SK-N-DZ (cell line): Measurements from ENCODE around the gene DCC.

Experiments
- DNase-seq: peaks from one replicate; pipeline ENCODE4 v3.0.0-alpha.2; 2015; ENCODE audit warnings: low spot score

DCC gene

DNA sequence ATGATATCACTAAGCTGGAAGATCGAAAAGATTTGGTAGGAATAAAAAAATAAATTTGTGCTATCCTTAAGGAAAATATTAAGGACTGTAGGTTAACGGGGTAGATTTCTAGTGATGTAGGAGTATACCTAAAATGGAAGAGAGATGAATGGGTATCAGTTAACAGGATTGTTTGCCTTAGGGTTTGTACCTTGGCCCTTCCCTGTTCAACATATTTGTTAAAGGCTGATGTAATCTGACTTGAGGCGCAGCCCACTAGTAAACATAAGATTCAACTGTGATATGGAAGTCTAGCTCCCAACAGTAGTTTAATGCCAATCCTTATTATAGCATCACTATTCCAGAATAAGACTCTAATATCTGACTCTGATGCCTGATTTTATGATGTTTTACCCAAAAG lies 685.2 kb downstream of the DCC start:
- DNase-seq: no peak

DNA sequence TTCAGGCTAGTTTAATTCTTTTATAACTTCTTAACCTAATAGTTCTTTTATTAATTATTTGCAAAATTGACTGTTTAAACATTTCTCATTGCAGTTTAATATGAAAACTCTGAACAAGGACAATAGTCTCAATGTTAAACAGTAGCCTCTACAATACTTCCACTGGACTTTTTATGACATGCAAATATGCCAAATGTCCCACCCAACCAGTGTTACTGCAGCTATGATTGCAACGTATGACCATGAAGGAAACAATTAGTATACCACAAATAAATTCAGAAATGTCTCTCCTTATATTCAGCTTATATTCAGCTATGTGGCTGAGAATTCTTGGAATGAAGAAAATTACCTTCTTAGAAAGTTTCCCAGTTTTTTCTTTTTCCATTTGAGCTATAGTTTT lies 688.6 kb downstream of the DCC start:
- DNase-seq: no peak

DNA sequence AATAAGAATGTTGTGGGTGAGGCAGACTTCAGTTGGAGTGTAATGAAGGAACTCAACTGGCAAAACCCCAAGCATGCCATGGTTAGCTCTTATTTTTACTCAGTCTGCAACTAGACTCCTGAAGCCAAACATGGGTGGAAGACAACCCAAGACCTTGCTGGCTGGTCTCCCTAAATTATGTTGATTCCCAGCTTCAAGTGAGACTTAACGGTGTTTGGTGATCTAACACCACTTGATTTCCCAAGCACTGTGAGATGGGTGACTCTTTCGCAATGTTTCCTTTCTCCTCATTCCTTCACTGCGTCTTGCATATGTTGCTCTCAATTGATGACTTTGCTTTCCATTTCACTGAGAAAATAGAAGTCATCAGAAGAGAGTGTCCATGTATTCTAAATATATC lies 693.1 kb downstream of the DCC start:
- no peak for DNase-seq

DNA sequence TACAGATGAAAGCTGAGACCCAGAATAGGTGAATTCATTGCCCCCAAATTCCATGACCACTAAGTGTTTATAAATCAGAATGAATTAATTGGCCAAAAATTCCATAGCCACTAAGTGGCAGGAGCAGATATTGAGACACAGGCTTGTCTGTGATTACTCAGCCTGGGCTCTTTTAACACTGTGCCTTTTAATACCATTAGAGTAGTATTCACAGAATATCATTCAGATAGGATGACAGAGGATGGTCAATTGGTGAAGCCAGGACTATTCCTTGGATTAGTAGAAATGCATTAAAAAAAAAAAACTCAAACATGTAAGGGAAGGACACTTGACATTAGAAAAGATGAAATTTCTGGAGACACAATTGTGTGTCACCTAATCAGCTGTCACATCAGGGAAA lies 698.6 kb downstream of the DCC start:
- DNase-seq: no peak

DNA sequence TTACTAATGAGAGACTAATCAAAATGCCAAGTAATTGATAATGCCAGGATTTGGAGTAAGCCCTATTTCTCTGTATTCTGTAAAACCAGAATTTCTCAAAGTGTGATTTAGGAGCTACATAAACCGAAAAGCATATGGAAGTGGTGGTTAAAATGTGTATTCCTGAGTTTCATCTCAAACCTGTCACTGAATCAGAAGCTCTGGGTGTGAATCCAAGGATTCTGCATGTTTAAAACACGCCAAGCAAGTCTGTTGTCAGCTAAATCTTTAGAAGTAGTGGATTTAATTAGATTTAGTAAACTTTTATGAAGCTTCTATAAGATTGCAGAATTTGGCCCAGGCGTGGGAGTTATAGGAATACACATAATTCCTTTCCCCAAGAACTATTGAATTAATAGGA lies 700.3 kb downstream of the DCC start:
- no peak for DNase-seq

DNA sequence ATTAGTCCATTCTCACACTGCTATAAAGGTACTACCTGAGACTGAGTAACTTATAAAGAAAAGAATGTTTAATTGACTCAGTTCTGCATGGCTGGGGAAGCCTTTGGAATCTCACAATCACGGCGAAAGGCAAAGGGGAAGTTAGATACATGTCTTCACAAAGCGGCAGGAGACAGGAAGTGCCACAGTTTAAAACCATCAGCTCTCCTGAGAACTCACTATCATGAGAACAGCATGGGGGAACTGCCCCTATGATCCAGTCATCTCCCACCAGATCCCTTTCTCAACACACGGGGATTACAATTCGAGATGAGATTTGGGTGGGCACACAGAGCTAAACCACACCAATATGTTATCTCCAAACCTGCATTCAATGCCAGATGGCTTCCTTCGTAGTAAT lies 716.1 kb downstream of the DCC start:
- no peak for DNase-seq

DNA sequence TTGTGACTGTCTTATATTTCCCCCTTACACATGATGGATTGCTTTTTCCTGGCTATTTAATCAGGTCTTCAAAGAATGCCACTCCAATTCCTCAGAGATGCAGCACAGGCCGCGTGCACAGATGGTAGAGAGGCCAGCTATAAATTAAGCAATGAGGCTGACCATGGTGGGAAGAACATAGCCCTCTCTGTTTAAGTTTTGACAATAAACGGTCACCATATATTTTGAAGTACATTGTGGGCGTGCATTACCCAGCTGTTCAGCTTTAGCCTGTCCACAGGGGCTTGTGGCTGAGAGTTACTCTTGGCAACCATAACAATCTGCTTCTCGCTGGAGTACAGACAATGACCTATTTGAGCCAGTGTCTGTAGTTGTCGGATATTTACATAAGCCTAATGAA lies 730.8 kb downstream of the DCC start:
- DNase-seq: no peak

DNA sequence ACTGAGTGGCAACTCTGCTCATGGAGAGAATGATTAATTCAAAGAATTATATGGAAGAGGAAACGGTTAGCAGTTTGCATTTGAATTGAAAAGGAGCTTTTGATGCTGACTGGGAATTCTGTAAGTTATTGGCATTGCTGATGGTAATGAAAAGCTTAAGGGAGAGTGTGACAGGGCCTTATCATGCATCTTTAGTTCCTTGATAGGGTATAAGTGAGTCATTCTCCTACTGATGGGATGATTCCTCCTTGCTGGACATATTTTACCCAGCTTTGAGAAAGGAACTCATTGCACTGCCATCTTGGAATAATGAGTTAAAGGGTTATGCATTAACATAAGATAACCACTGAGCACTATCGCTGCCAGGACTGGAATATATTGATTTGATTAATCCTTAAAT lies 740.7 kb downstream of the DCC start:
- DNase-seq: no peak

DNA sequence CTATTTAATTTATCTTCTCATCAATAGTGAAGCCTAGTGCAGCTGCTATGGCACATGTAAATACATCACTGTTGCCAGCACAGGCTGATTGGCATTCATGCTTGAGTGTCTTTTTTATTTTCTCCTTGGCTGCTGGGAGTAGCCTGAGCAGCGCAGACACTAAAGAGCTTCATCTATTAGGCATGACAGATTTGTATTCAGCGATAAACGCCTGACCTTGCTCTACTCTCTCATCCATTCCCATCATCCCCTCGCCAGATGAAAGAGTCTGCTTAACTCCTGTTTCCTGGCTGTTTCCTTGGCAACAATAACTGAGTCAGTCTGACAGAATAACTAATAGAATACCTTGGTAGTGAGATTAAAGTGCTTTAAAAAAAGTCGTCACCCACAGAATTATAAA lies 753.6 kb downstream of the DCC start:
- no peak for DNase-seq

DNA sequence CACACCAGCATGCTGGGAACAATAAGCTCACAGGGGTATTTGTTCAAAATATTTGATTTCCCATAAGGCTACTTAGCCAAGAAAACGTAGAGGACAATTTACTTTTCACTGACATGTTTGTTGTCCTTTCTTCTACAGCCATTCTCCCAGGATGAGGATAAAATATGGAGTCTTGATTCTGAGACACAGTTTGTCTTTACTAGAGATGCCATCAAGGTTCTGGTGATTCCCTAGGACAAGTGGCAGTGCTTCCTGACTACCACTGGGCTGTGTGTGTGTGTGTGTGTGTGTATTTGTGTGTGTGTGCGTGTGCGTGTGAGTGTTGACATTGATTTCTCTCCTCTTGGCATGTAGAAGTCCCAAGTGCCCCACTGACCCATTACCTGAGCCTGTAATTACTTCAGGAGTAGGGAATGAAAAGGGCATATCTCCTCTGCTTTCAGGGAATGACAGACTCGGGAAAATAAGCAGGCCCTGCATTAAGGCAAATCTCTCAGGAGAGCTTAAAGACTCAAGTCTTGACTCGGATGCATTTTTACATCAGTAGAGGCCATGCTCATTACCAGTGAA lies 761.6 kb downstream of the DCC start:
- DNase-seq: no peak

DNA sequence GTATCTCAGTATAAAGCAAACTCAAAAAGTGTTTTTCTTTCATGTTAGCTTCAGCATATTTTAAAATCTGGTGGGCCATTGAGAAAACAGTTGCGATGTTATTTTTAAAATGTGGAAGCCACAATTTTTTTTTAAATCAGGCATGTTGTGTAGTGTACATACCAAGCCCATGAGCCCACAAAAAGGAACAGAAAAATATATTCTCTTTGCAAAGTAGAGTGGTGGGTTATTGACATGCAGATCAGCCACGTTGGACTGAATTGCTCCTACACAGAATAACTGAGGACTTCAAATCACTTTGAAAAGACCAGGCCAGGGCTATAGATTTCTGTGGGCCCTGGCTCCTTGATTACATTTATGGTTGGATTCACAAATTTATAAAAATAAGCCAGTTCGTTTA lies 774.4 kb downstream of the DCC start:
- DNase-seq: no peak

DNA sequence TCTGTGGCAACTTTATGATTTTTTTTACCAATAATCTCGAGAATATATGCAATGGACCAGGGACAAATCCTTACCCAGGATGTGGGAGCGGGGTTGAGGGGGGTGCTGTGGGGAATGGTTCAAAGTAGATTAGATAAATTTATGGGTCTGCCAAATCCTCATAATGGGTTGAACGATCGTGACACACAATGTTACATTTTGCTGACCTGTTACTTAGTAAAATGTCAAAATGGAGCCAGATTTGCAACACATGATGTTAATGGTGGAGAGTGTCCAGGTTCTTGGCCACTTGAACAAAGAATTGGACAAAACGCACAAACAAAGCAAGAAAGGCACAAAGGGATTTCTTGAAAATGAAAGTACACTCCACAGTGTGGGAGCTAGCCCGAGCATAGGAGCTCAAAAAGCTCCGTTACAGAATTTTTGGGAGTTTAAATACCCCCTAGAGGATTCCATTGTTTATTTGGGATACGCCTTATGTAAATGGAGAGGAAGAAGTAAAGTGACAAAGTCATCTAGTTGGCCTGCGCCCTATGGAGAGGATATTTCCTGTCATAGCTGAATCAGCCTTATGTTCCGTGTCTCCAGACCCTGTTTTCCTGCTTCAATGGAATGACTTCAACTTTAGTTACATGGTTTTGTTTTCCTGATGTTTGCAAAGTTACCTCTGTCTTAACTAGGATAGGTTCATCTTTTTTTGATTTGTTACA lies 776.0 kb downstream of the DCC start:
- DNase-seq: no peak

DNA sequence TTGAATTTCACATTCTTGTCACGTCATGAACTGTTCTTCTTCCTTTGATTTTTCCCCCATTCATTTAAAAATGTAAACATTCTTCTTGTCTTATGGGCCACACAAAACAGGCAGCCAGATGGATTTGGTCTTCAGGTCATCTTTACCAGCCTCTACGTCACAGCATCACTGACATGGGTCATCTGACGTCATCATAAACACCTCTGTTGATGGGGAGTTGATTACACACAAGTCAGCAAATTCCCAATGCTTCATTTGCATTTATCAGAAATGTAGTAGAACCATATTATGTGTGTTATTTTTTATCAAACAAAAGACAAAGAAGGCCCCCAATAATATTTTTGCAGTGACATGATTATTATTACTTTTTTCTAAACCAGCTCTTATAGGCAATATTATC lies 777.9 kb downstream of the DCC start:
- DNase-seq: no peak

DNA sequence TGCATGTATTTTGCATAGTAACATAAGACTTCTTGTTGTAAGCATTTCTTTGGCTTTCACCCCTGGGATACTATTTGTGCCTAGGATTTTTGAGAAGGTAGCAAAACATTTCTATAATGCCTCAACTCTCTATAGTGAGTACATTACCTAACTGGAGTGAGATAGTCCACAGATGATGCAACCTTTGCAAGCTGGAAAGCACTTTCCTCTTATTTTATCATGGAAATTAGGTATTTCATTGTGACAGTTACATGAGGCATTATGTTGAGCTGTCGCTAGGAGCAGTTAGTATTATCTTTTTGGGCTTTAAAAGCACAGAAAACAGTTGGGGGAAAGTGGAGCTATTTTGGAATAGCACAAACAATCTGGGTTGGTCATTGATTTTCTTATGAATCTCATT lies 786.2 kb downstream of the DCC start:
- DNase-seq: no peak

DNA sequence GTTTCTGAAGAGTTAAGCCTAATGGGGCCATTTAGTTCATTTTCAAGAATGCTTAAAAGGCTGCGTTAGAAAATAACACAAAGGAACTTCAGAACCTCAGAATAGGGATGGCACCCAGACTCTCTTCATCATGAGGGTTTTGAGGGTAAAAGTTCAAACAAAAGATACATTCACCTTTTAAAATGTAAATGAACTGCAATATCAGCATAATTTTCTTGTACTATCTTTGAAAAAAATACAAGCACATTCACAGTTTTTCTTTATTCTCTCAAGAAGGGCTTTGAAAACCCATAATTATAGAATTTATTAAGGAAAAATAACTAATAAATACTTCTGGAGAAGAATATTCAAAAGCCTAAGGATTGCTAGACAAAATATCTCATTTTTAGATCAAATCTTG lies 791.0 kb downstream of the DCC start:
- DNase-seq: no peak

DNA sequence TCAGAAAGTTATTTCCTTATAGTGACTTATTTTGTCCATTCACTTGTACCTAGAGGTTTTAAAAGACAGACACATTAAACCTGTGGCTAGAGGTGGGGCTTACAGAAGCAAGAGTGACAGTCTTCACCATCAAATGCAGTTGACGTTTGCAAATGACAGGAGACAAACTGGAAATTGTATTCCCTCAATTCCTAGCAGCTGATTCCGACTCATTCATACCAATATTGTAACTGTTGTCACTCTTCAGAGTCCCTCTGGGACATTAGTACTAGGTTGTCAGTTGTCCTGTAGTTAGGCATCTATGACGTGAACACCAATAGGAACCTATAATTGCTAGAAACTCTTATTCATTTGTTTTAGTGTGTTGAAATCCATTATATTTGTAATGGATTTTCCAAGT lies 794.7 kb downstream of the DCC start:
- no peak for DNase-seq

DNA sequence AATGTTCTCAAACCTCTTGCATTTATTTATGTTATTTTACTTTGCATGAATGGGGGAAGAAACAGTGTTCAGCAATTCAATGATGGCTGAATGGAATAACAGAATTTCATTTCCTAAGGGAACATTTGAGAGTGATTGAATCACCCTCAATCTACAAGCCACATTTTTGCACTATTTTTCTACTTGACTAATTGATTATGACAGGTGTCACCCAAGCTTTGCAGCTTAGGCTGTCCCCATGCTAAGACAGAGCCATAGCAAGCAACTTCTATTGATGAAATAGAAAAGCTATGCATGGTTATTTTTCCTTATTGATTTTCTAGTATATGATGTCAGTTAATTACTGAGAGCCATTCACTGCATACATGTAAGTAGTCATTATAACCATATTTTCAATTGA lies 795.7 kb downstream of the DCC start:
- DNase-seq: no peak

DNA sequence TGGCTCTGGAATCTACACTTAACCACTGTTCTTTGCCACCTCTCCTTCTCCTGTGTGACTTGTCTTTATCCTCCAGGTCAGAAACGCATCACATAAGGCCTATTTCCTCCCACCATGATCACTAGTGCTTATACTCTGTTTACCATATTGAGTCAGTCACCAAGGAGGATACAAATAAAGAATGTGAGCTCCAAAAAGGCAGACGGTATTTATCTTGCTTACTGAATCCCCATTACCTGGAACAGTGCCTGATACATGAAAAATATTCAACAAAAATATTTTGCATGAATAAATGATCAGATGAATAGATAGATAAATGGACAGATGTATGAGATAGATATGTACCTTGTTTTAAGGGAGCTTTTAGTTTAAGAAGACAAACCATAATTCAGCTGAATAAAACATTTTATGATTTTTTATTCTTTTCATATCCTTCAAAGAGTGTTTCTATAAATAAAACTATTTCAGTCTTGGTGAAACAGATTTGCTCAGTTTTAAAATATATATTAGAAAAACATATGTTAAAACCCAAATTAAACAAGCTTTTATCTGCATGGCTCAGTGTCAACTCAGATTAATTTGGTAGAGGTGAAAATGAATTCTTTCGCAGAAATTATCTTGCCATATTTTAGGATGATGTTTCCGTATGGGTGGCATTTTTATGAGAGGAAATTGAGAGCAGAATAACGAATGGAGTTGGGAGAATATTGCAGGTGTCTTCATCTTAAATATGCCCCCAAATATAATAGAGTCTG lies 799.9 kb downstream of the DCC start:
- no peak for DNase-seq

DNA sequence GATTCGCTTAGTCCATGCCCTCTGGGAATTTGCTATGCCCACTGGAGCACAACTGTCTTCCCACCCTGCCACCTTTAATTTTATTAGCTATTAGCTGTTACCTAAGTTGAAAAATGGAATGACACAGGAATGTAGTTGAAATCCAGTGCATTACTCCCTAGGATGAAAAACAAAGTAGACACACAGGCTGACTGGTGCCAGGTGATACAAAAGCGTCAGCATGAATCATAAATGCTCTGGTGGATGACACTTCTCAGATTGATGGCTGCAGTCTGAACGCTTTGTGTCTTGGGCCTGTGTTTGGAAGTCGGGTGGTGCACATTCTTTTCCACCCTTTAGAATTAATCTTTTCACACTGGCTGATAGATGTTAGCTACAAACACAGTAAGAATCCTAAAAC lies 802.0 kb downstream of the DCC start:
- DNase-seq: no peak

DNA sequence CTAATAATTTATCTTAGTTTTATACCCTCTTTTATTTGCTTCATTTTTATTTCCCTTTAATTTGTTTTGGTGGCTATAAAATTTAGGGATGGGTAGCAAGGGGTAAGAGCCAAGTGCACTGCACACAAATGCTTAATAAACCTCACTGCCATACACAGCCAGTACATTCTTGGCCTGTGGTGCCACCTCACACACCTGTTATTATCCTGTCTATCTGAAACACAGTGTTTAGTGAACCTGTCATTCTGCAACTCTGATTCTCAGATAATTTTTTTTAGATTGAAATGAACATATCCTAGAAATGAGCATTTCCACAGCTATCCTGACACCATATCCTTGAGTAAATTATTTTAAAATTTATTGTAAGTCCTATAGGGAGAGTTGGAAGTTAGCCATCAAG lies 807.5 kb downstream of the DCC start:
- no peak for DNase-seq

DNA sequence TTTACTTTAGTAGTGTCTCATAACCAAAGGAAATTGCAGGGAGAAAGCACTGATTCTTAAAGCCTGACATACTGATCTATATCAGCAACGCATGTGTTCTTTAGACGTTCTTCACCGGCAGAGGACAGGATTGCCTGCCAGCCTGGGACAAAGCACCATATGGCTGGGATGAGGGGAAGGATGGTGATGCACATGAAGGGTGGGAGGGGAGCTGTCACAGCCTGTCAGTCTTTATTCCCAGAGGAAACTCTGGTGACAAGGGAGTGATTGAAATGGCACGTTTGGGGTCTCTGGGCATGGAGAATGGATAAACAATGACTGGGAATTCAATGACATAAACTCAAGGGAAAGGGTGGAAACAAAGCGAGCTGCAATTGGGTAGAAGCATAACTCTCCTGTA lies 808.1 kb downstream of the DCC start:
- no peak for DNase-seq

DNA sequence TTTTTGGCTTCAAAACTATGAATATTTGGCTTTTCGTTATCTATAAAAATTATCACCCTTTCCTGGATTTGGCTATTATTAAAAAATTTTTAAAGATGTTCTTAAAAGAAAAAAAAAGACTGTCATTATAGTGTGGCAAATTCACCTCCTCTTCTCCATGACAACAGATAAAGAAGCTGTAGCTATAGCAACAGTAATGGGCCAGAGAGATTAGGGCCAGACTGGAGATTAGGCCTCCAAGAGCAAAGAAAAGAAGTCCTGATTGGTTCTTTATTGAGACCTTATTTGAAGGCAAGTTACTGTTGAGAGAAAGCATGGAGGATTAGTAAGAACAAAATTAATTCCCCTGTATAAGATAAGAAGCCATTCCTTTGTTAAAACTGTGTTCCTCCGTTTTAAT lies 812.5 kb downstream of the DCC start:
- DNase-seq: no peak

DNA sequence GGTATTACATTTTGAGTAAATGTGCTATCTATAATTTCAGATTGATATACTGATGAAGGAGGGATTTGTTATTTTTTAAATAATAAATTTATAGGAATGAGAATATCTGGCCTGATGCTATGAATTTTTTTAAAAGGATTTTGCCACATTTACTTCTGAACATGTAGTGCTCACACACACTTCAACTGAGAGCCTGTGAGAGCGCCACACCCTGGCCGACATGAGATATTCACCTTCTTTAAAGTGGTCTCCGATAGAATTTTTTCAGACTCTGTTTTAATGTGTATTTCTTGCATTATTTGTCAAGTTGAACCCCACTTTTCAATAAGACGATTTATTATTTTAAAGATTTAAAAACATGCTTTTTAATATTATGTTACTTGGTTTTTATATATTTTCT lies 813.3 kb downstream of the DCC start:
- DNase-seq: no peak
